ENCODE measurements around the gene ACVRL1.

DNA sequence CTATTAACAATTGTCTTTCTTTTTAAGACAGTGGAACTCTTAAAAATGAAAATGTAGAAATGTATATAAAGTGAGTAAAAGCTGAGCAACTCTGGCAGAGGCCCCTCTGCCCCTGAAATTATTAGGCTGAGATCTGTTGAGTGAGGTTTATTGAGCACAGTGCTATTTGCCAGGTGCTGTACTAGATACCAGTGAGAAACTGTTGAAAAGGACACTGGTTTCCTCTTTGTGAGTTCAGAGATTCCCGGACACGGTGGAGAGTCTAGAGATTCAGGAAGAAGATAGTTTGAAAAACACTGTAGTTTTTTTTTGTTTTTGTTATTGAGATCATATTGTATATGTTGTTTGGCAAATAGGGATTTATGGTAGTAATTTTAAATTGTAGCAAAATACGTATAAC lies 55.4 kb downstream of the ACVRL1 start:
- TF ChIP-seq CTCF (conservative IDR thresholded peaks at IDR 0.05) (no peak), EZH2 (IDR thresholded peaks at IDR 0.05; ENCODE audit: low read depth) (no peak)

Data from PC-9 (cell line).